PFSK-1 (cell line): ENCODE results near the gene SPINT3.

Experiments used
- FOXP2 ChIP-seq: optimal IDR thresholded peaks from 2 replicates; pipeline ENCODE3; 2011; ENCODE audit warnings: borderline replicate concordance, control low read depth, inconsistent platforms; ENCODE audit not compliant: insufficient read depth; ENCODE audit errors: extremely low read length, extremely low read depth
- POLR2AphosphoS5 ChIP-seq: IDR thresholded peaks from 2 replicates; pipeline ENCODE4 v1.6.1; 2012; ENCODE audit warnings: low read depth, mild to moderate bottlenecking, control low read depth, low read length, moderate library complexity
- SIN3A ChIP-seq: IDR thresholded peaks from 2 replicates; pipeline ENCODE4 v1.6.1; 2012; ENCODE audit warnings: mild to moderate bottlenecking, low read length, moderate library complexity, borderline replicate concordance; ENCODE audit not compliant: insufficient read depth
- TAF1 ChIP-seq: IDR thresholded peaks from 2 replicates; pipeline ENCODE4 v1.6.1; 2012; ENCODE audit warnings: low read length, control low read depth, borderline replicate concordance; ENCODE audit not compliant: insufficient read depth
- TF ChIP-seq, protein P1 (sequence below), 2 experiments: IDR thresholded peaks; 2 replicates each; pipeline versions ENCODE4 v1.6.1 to v1.8.0; 2011 to 2012; ENCODE audit warnings: low read depth in 2 of 2, low read length in 2 of 2, control low read depth in 1 of 2, inconsistent platforms in 1 of 2, mild to moderate bottlenecking in 1 of 2, moderate library complexity in 1 of 2; ENCODE audit not compliant: insufficient read depth in 1 of 2

SPINT3 gene

DNA sequence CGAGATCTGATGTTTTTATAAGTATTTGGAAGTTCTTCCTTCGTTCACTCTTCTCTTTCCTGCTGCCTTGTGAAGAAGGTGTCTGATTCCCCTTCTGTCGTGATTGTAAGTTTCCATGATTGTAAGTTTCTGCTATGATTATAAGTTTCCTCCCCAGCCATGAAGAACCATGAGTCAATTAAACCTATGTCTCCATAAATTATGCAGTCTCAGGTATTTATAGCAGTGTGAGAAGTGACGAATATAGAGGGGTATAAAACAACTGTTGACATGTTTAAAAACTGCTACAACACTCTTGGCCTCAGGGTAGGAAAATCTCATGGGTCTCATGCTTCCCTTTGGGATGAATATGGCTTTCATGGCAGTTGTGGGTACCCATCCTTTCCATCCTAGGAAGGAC lies 51.7 kb downstream of the SPINT3 start:
- no peak for TF ChIP-seq SIN3A
- no peak for TF ChIP-seq FOXP2
- TF ChIP-seq, protein P1, sequence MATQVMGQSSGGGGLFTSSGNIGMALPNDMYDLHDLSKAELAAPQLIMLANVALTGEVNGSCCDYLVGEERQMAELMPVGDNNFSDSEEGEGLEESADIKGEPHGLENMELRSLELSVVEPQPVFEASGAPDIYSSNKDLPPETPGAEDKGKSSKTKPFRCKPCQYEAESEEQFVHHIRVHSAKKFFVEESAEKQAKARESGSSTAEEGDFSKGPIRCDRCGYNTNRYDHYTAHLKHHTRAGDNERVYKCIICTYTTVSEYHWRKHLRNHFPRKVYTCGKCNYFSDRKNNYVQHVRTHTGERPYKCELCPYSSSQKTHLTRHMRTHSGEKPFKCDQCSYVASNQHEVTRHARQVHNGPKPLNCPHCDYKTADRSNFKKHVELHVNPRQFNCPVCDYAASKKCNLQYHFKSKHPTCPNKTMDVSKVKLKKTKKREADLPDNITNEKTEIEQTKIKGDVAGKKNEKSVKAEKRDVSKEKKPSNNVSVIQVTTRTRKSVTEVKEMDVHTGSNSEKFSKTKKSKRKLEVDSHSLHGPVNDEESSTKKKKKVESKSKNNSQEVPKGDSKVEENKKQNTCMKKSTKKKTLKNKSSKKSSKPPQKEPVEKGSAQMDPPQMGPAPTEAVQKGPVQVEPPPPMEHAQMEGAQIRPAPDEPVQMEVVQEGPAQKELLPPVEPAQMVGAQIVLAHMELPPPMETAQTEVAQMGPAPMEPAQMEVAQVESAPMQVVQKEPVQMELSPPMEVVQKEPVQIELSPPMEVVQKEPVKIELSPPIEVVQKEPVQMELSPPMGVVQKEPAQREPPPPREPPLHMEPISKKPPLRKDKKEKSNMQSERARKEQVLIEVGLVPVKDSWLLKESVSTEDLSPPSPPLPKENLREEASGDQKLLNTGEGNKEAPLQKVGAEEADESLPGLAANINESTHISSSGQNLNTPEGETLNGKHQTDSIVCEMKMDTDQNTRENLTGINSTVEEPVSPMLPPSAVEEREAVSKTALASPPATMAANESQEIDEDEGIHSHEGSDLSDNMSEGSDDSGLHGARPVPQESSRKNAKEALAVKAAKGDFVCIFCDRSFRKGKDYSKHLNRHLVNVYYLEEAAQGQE (IDR thresholded peaks at IDR 0.05; ENCODE audit: insufficient read depth in 1 of 2, low read depth in 2 of 2, low read length in 2 of 2): no peak
- no peak for TF ChIP-seq POLR2AphosphoS5
- TF ChIP-seq TAF1: no peak

DNA sequence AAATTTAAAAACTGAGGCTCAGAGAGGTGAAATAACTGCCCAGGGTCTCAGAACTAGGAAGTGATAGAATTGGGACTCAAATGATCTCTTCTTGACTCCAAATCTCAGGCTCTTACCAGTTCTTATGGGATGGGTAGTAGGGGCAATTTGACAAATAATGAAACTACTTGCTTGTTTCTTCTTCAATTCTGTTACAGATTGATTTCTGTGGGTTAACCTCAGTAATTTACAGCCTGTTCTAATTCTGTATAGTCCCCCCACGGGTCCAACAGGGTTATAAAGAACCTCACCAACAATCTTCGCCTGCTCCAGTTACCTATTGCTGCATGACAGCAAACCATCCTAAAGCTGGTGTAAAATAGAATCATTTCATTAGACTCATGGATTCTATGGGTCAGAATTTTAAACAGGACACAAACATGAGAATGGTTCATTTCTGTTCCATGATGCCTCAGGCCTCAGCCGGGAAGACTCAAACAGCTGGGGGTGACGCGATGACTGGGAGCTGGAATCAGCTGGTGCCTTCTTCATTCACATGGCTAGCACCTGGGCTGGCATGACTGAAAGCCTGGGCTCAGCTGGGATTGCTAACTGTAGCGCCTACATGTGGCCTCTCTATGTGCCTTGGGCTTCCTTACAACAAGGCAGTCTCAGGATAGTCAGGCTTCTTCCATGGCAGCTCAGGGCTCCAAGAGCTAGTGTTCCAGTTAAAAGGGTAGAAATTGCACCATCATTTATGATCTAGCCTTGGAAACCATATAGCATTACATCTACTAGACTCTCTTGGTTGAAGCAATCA lies 52.5 kb downstream of the SPINT3 start:
- TF ChIP-seq POLR2AphosphoS5: no peak
